Skeletal muscle tissue (tissue), 4 donors: ENCODE measurements around the gene ZACN. TPM values are rescaled to one million over a fixed set of nuclear protein-coding genes. Genes with fewer than 3 reads are reported as not detected.

Experiments
- H3K27ac ChIP-seq: one replicate; pipeline ENCODE4 v1.7.0; 2013; ENCODE audit warnings: mild to moderate bottlenecking, low read depth, low read length, inconsistent platforms
- H3K27me3 ChIP-seq, 3 donors: one replicate each; pipeline ENCODE4 v1.7.0; 2013; ENCODE audit warnings: low read length in 3 of 3; ENCODE audit not compliant: control insufficient read depth in 3 of 3, insufficient read depth in 3 of 3
- H3K36me3 ChIP-seq, 3 donors: one replicate each; pipeline ENCODE4 v1.7.0; 2013; ENCODE audit warnings: low read length in 3 of 3; ENCODE audit not compliant: control insufficient read depth in 3 of 3, insufficient read depth in 3 of 3
- H3K4me1 ChIP-seq, 3 donors: one replicate each; pipeline ENCODE4 v1.7.0; 2013; ENCODE audit warnings: low read length in 3 of 3, mild to moderate bottlenecking in 3 of 3; ENCODE audit not compliant: control insufficient read depth in 3 of 3, insufficient read depth in 3 of 3
- H3K4me3 ChIP-seq, 3 donors: one replicate each; pipeline ENCODE4 v1.7.0; 2013; ENCODE audit warnings: low read length in 3 of 3
- H3K9ac ChIP-seq, 3 donors: one replicate each; pipeline ENCODE4 v1.7.0; 2013; ENCODE audit warnings: low read length in 3 of 3, mild to moderate bottlenecking in 3 of 3, moderate library complexity in 2 of 3, low read depth in 1 of 3
- H3K9me3 ChIP-seq, 3 donors: one replicate each; pipeline ENCODE4 v1.7.0; 2013; ENCODE audit warnings: low read length in 3 of 3; ENCODE audit not compliant: control insufficient read depth in 3 of 3
- total RNA-seq: library from RNA; depleted of rRNA; stranded (reverse); fragments of >200 nt; gene quantifications from one replicate; pipeline ENCODE4 v1.2.3, GENCODE V29; 2014
- donor health status: Osteomylitis.

ZACN gene
- total RNA-seq, 1 donor from 2014 or later: not detected

- peaks cover 88 to 93% (median 89%) of the 10 kb centered on the region in 3 donors for H3K36me3 ChIP-seq
- no peak overlapping the region for H3K4me3 ChIP-seq
- no peak overlapping the region for H3K27ac ChIP-seq
- H3K9me3 ChIP-seq: no peaks in the 10 kb centered on the region
- H3K9ac ChIP-seq: no peak overlapping the region
- no peaks in the 10 kb centered on the region for H3K27me3 ChIP-seq
- H3K4me1 ChIP-seq: no peaks in the 10 kb centered on the region
Measured at GRCh38 chr17:76088041-76088867, 9.3 kb downstream of the ZACN start.

DNA sequence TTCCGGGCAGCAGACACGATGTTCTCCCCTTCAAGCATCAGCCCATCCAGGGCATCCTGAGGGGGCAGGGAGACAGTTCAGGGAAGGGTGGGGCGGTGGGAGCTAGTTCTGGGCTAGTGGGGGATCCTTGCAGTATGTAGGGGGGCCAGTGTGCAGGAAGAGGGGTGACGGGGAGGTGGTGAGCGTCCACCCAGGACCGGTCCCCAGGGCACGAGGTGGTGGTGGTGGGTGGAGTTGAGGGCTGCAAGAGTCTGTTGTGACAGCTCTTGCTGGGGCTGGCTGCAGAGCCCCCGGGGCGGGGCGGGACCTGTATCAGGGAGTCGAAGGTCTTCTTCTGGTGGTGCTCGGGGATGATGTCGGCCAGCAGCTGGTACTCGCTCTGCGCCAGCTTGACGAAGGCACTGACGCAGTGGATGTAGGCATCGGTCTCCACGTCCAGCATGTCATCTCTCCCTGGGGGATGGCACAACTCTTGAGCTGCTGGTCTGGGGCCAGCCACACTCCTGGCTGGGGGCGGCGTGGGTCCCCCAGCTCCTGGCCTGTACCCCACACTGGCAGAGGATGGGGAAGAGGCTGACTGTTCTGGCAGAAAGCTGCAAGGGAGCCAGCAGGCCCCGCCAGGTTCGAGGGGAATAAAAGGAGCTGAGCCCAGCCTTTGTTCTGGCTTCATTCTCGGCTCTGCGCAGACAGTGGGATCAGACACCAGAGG is 10.0 kb downstream of the ZACN start:
- Histone ChIP-seq H3K9me3 (no peaks in the 10 kb centered on the region), H3K27ac (no peak overlapping the region), H3K9ac (no peak overlapping the region), H3K27me3 (no peaks in the 10 kb centered on the region), H3K4me3 (no peak overlapping the region), H3K36me3 (peaks cover 85 to 92% (median 88%) of the 10 kb centered on the region in 3 donors), H3K4me1 (no peaks in the 10 kb centered on the region)

- Histone ChIP-seq H3K27me3 (no peaks in the 10 kb centered on the region), H3K27ac (no peak overlapping the region), H3K9ac (no peak overlapping the region), H3K36me3 (peaks cover 83 to 92% (median 85%) of the 10 kb centered on the region in 3 donors), H3K4me3 (no peak overlapping the region), H3K4me1 (no peaks in the 10 kb centered on the region), H3K9me3 (no peaks in the 10 kb centered on the region)
Measured at GRCh38 chr17:76089680-76090516, 10.9 kb downstream of the ZACN start.

DNA sequence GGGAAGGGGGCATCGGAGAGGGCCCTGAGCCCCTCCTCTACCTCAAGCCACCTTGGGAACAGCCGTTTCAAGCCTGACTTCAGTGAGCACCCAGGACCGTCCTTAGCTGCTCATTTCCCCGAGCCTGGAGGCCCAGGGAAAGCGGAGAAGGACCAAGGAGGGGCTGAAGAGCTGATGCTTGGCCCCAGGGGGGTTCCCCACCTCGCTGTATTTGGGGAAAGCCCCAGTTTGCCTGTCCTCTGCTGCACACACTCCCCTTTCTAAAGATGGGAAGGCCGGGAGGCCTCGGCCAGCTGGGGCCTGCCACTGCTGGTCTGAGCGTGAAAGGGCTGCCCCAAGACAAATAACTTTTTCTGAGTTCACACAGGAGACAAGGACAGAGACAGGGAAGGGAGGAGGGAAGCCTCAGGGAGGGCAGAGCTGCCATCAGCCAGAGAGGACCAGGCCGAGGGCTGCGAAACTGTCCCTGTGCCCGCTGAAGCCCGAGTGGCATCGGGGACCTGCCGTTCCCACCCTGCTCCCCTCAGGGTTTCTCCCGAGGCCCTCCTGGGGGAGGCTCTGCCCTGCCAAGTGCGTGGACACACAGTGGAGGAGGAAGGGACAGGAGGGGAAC is 11.6 kb downstream of the ZACN start:
- H3K27ac ChIP-seq: no peak overlapping the region
- no peaks in the 10 kb centered on the region for H3K27me3 ChIP-seq
- no peaks in the 10 kb centered on the region for H3K9me3 ChIP-seq
- peaks cover 78 to 86% (median 79%) of the 10 kb centered on the region in 3 donors for H3K36me3 ChIP-seq
- H3K4me1 ChIP-seq: no peaks in the 10 kb centered on the region
- no peak overlapping the region for H3K9ac ChIP-seq
- no peak overlapping the region for H3K4me3 ChIP-seq

DNA sequence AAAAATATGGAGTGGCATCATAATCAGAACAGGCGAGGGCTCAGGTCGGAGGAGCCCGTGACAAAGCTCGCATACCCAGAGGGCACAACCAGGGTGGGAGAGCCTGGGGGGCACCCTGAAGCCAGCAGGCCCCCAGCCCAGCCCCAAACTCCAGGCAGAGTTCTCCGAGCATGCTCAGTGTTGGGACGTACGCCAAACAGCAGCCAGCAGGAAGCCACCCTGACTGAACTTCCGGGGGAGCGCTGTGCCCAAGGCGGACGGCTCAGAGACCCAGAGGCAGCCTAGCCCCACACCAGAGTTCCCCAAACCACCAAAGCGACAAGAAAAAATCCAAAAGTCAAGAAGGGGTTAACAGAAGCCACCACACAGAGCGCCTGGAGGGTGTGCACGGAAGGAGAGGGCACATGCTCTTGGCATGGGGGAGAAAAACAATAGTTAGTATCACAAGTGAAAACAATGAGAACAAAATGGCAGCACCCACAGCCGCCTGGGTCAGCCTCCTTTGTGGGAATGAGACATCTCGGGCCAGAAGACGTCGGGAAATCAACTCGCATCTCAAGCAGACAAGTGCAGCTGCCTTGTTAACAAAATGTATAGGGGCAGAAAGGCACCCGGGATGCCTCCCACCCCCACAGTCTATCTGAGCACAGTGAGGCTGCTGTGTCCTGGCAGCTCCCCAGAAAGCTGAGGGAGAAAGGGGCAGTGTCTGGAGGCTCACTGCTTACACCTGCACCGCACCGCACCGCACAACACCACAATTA is 12.7 kb downstream of the ZACN start:
- Histone ChIP-seq H3K27me3 (no peaks in the 10 kb centered on the region), H3K4me1 (no peaks in the 10 kb centered on the region), H3K9me3 (no peaks in the 10 kb centered on the region), H3K27ac (no peak overlapping the region), H3K4me3 (no peak overlapping the region), H3K9ac (no peak overlapping the region), H3K36me3 (peaks cover 71 to 82% (median 81%) of the 10 kb centered on the region in 3 donors)

GRCh38 chr17:76092526-76093413 is 13.8 kb downstream of the ZACN start:
- H3K27me3 ChIP-seq: no peaks in the 10 kb centered on the region
- no peak overlapping the region for H3K27ac ChIP-seq
- H3K4me3 ChIP-seq: no peak overlapping the region
- H3K9me3 ChIP-seq: no peaks in the 10 kb centered on the region
- no peaks in the 10 kb centered on the region for H3K4me1 ChIP-seq
- no peak overlapping the region for H3K9ac ChIP-seq
- H3K36me3 ChIP-seq: peaks cover 66 to 82% (median 80%) of the 10 kb centered on the region in 3 donors

DNA sequence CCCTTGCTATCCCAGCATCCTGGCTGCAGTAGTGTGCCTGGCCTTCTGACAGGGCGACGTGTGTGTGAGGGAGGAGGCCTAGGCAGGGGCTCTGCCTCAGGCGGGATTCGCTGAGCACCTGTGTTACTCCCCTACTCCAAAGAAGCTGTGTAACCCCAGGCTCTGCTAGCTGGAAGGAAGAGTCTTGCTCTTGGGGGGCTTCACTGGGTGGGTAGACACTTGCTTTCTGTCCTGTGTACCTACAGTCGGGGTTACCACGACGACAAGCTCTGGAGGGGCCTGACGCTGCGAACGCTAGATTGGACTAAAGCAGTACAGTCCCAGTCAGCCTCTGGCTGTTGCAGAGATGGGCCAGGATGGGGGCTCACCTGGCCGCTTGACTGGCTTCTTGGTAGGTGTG is 15.1 kb downstream of the ZACN start:
- no peaks in the 10 kb centered on the region for H3K4me1 ChIP-seq
- no peaks in the 10 kb centered on the region for H3K9me3 ChIP-seq
- H3K36me3 ChIP-seq: peaks cover 54 to 71% (median 69%) of the 10 kb centered on the region in 3 donors
- no peak overlapping the region for H3K4me3 ChIP-seq
- H3K27me3 ChIP-seq: no peaks in the 10 kb centered on the region
- no peak overlapping the region for H3K9ac ChIP-seq
- H3K27ac ChIP-seq: no peak overlapping the region

- H3K27me3 ChIP-seq: no peaks in the 10 kb centered on the region
- peaks cover 45 to 62% (median 61%) of the 10 kb centered on the region in 3 donors for H3K36me3 ChIP-seq
- H3K27ac ChIP-seq: no peak overlapping the region
Measured at GRCh38 chr17:76095943-76096342, 17.0 kb downstream of the ZACN start.

More at GRCh38 chr17:76095943-76096342, 17.0 kb downstream of the ZACN start:
- no peaks in the 10 kb centered on the region for H3K4me1 ChIP-seq
- no peaks in the 10 kb centered on the region for H3K9me3 ChIP-seq
- H3K9ac ChIP-seq: no peak overlapping the region
- no peak overlapping the region for H3K4me3 ChIP-seq
